ENCODE results near the gene TYMP. TPM values are rescaled to one million over a fixed set of nuclear protein-coding genes. Genes with fewer than 3 reads are reported as not detected.
A peak's percentile ranks its signal among the peaks of the same experiment; 100 is the strongest.

TYMP gene
- total and polyA plus RNA-seq, 2 donors (not counting 1 experiment from before 2014, with no cell fraction given): 3.7 to 40.1 TPM

DNA sequence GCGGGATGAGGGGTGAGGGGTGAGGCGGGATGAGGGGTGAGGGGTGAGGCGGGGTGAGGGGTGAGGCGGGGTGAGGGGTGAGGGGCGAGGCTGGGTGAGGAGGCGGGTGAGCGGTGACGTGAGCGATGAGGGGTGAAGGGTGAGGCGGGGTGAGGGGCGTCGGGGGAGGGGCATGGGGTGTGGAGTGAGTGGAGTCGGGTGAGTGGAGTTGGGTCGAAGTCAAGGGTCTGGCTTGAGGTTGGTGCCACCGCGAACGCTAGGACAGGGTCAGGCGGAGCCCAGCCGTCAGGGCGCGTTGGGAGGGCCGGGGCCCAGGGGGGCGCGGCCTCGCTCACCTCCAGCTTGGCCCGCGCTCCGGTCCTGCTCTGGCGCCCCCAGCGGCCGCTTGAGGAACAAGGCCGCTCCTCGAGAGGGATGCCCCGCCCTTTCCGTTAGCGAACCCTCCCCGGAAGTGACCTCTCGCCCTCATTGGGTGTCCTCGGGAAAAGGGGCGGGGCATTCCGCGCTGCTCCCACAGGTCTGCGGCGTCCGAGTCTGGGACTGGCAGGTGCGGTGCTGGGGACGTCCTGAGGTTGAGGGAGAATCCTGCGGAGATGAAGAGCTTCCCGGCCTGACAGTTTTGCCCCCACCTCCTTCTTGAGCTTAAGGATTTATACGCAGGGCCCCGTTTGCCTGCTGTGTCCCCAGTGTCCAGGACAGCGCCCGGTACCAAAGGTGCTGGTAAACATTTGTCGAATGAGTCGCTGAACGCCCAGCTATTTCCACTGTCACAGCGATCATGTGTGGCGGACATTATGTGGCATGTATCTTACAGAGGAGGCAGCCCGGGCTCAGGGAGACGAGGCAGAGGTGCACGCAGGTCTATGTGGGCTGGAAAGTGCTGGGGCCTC is 33.0 kb upstream of the TYMP start, which contains the start of gene SYCE3:
Gene SYCE3 (minus strand): TSS at position 397 of the 890 bp plus-strand sequence. CDS start 6,514 bp downstream, outside the sequence.
- peak within 1 kb of the TSS; percentile 65 to 84 (median 80) for H3K4me3 ChIP-seq (replicated peaks in 1 of 4; ENCODE audit: control extremely low read depth in 1 of 4, insufficient read depth in 1 of 4, low read depth in 3 of 4, low read length in 4 of 4)
- peak; percentile 26 for TF ChIP-seq EZH2 (IDR thresholded peaks at IDR 0.05; ENCODE audit: low read length, missing control alignments)
- TF ChIP-seq, protein P1, sequence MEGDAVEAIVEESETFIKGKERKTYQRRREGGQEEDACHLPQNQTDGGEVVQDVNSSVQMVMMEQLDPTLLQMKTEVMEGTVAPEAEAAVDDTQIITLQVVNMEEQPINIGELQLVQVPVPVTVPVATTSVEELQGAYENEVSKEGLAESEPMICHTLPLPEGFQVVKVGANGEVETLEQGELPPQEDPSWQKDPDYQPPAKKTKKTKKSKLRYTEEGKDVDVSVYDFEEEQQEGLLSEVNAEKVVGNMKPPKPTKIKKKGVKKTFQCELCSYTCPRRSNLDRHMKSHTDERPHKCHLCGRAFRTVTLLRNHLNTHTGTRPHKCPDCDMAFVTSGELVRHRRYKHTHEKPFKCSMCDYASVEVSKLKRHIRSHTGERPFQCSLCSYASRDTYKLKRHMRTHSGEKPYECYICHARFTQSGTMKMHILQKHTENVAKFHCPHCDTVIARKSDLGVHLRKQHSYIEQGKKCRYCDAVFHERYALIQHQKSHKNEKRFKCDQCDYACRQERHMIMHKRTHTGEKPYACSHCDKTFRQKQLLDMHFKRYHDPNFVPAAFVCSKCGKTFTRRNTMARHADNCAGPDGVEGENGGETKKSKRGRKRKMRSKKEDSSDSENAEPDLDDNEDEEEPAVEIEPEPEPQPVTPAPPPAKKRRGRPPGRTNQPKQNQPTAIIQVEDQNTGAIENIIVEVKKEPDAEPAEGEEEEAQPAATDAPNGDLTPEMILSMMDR (conservative IDR thresholded peaks at IDR 0.05 in 1 of 2, IDR thresholded peaks at IDR 0.05 in 1 of 2; ENCODE audit: low read depth in 1 of 2, low read length in 2 of 2): peak; percentile 61 to 64
- DNase-seq (ENCODE audit: low read depth in 2 of 2): peak; percentile 72 to 83
- H3K79me2 ChIP-seq (ENCODE audit: control insufficient read depth, insufficient read depth, low read length): no peaks in the 10 kb centered on the region
- H3K9me3 ChIP-seq (ENCODE audit: control insufficient read depth, insufficient read depth, low read depth, low read length): no peaks in the 10 kb centered on the region
- no peaks in the 10 kb centered on the region for H3K36me3 ChIP-seq (ENCODE audit: control insufficient read depth, insufficient read depth, low read length)
- peaks cover 6% of the 10 kb centered on the region for H3K27me3 ChIP-seq (ENCODE audit: control insufficient read depth, insufficient read depth, low read length)
- no peak within 1 kb of the TSS for H3K9ac ChIP-seq (ENCODE audit: insufficient read depth, low read length)
- no peaks in the 10 kb centered on the region for H4K20me1 ChIP-seq (ENCODE audit: control insufficient read depth, extremely low read depth, insufficient read depth, low read length)
- peak within 1 kb of the TSS; percentile 97 for H2AFZ ChIP-seq (ENCODE audit: low read length)
- H3K4me2 ChIP-seq (ENCODE audit: extremely low read depth, insufficient read depth, low read length): peak within 1 kb of the TSS; percentile 97
- peaks cover 3% of the 10 kb centered on the region for H3K4me1 ChIP-seq (ENCODE audit: control insufficient read depth, extremely low read depth, insufficient read depth, low read length)
- H3K27ac ChIP-seq (ENCODE audit: insufficient read depth, low read length): no peak within 1 kb of the TSS

DNA sequence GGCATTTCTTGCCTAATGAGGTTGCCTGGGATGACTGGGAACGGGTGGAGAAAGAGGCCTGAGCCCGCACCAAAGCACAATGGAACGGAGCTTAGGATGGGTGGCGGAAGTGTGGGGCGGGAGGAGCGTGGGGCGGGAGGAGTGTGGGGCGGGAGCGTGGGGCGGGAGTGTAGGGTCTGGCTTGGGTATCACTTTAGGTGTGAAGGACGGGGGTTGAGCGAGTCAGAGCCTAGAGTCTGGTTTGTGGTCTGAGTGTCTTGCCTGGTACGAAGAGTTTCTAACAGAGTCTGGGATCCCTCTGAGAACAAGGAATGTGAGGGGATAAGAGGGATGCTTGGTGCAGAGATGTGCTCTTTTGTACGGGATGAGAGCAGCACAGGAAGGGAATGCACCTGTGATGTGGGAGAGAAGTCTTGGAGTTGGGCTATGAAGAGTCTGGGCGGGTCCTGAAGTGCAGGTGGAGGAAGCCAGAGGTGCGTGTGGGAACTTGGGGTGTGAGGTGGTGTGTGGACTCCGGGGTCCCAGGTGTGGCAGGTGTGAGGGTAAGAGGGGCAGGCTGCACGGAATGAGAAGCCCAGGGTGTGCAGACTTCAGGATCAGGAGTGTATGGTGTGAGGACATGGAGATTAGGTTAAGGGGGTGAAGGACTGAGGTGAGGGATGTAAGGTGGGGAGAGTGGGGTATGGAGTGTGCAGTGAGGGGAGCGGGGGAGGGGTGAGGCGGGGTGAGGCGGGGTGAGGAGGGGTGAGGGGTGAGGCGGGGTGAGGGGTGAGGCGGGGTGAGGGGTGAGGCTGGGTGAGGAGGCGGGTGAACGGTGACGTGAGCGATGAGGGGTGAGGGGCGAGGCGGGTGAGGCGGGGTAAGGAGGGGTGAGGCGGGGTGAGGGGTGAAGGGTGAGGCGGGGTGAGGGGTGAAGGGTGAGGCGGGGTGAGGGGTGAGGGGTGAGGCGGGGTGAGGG is 31.9 kb upstream of the TYMP start:
- Histone ChIP-seq H3K9me3 (ENCODE audit: control insufficient read depth, insufficient read depth, low read depth, low read length) (no peaks in the 10 kb centered on the region), H3K9ac (ENCODE audit: insufficient read depth, low read length) (no peak overlapping the region), H3K4me3 (replicated peaks in 1 of 4; ENCODE audit: control extremely low read depth in 1 of 4, insufficient read depth in 1 of 4, low read depth in 3 of 4, low read length in 4 of 4) (no peak overlapping the region), H3K4me1 (ENCODE audit: control insufficient read depth, extremely low read depth, insufficient read depth, low read length) (peaks cover 3% of the 10 kb centered on the region), H3K4me2 (ENCODE audit: extremely low read depth, insufficient read depth, low read length) (no peak overlapping the region), H3K27ac (ENCODE audit: insufficient read depth, low read length) (no peak overlapping the region), H2AFZ (ENCODE audit: low read length) (no peak overlapping the region), H3K36me3 (ENCODE audit: control insufficient read depth, insufficient read depth, low read length) (no peaks in the 10 kb centered on the region), H4K20me1 (ENCODE audit: control insufficient read depth, extremely low read depth, insufficient read depth, low read length) (no peaks in the 10 kb centered on the region), H3K79me2 (ENCODE audit: control insufficient read depth, insufficient read depth, low read length) (no peaks in the 10 kb centered on the region), H3K27me3 (ENCODE audit: control insufficient read depth, insufficient read depth, low read length) (peaks cover 6% of the 10 kb centered on the region)
- DNase-seq (ENCODE audit: low read depth in 2 of 2): no peak
- no peak for TF ChIP-seq EZH2 (IDR thresholded peaks at IDR 0.05; ENCODE audit: low read length, missing control alignments)
- TF ChIP-seq, protein P1 (conservative IDR thresholded peaks at IDR 0.05 in 1 of 2, IDR thresholded peaks at IDR 0.05 in 1 of 2; ENCODE audit: low read depth in 1 of 2, low read length in 2 of 2): no peak

DNA sequence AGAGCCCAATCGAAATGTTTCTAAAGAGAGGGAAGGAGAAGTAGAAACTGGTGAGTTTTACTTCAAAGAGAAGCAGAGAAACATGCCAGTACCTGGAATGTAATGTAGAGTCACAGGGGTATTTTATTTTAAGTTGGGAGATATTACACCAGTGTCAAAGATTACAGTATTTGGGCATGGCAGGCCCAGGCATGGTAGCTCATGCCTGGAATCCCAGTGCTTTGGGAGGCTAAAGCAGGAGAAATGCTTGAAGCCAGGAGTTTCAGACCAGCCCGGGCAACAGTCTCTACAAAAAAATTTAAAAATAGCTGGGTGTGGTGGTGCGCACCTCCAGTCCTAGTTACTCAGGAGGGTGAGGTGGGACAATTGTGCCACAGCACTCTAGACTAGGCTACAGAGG is 30.2 kb upstream of the TYMP start:
- H4K20me1 ChIP-seq (ENCODE audit: control insufficient read depth, extremely low read depth, insufficient read depth, low read length): no peaks in the 10 kb centered on the region
- no peaks in the 10 kb centered on the region for H3K36me3 ChIP-seq (ENCODE audit: control insufficient read depth, insufficient read depth, low read length)
- no peaks in the 10 kb centered on the region for H3K9me3 ChIP-seq (ENCODE audit: control insufficient read depth, insufficient read depth, low read depth, low read length)
- H3K4me1 ChIP-seq (ENCODE audit: control insufficient read depth, extremely low read depth, insufficient read depth, low read length): peaks cover 3% of the 10 kb centered on the region
- H3K4me3 ChIP-seq (replicated peaks in 1 of 4; ENCODE audit: control extremely low read depth in 1 of 4, insufficient read depth in 1 of 4, low read depth in 3 of 4, low read length in 4 of 4): no peak overlapping the region
- H3K9ac ChIP-seq (ENCODE audit: insufficient read depth, low read length): no peak overlapping the region
- peaks cover 6% of the 10 kb centered on the region for H3K27me3 ChIP-seq (ENCODE audit: control insufficient read depth, insufficient read depth, low read length)
- DNase-seq (ENCODE audit: low read depth in 2 of 2): no peak
- TF ChIP-seq, protein P1 (conservative IDR thresholded peaks at IDR 0.05 in 1 of 2, IDR thresholded peaks at IDR 0.05 in 1 of 2; ENCODE audit: low read depth in 1 of 2, low read length in 2 of 2): no peak
- no peak for TF ChIP-seq EZH2 (IDR thresholded peaks at IDR 0.05; ENCODE audit: low read length, missing control alignments)
- no peak overlapping the region for H2AFZ ChIP-seq (ENCODE audit: low read length)
- H3K4me2 ChIP-seq (ENCODE audit: extremely low read depth, insufficient read depth, low read length): no peak overlapping the region
- H3K79me2 ChIP-seq (ENCODE audit: control insufficient read depth, insufficient read depth, low read length): no peaks in the 10 kb centered on the region
- H3K27ac ChIP-seq (ENCODE audit: insufficient read depth, low read length): no peak overlapping the region

Data from fibroblast of lung (primary cell).